ENCODE results near the gene NME2. TPM values are rescaled to one million over a fixed set of nuclear protein-coding genes. Genes with fewer than 3 reads are reported as not detected.
"Not testable (repeated sequence)": the region's sequence is repeated elsewhere in the genome, so short reads cannot be mapped to it uniquely, and the experiment has no call there.

The NME2 gene
- 708 and 735 TPM in 2 replicates for total RNA-seq

DNA sequence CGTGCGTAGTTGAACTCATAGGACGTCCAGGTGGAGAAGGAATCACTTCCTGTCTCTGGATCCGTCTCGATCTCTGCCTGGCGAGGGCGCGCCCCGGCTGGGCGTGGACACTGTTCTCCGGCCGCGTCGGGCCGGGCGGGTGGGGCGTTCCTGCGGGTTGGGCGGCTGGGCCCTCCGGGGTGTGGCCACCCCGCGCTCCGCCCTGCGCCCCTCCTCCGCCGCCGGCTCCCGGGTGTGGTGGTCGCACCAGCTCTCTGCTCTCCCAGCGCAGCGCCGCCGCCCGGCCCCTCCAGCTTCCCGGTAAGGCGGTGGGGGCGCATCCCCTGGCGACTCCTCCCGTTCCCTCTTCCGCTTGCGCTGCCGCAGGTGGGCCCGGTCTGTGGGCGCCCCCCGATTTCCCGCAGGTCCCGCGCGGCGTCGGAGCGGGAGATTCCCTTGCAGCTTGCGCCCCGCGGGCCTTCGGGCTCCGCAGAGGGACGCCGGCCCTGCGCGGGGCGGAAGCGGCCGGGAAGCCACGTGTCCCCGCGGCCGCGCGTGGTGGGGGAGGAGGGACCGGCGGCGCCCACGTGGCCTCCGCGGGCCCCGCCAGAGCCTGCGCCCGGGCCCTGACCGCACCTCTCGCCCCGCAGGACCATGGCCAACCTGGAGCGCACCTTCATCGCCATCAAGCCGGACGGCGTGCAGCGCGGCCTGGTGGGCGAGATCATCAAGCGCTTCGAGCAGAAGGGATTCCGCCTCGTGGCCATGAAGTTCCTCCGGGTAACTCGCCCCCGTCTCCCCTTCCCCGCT lies at the start of gene NME2:
TSS of gene NME2 (plus strand) at position 214 of the 789 bp plus-strand sequence. CDS start at position 634, 420 bp downstream.
- DNase-seq (ENCODE audit: low spot score) = peak; percentile 68
- Mint-ChIP-seq H3K4me1 (ENCODE audit: low read depth) (peaks cover 26% of the 10 kb centered on the region), H3K9me3 (no peaks in the 10 kb centered on the region), H3K4me3 (ENCODE audit: low read depth) (peak within 1 kb of the TSS; percentile 89), H3K36me3 (ENCODE audit: low read depth) (peaks cover 84% of the 10 kb centered on the region), H3K27ac (peak within 1 kb of the TSS; percentile 90), H3K27me3 (ENCODE audit: low read depth) (no peaks in the 10 kb centered on the region)
- intact Hi-C loops (cut with micrococcal nuclease) = loop anchor here (1.0 to 5.0 kb wide), 5 partner anchors 13 to 299 kb away; partner anchors contain the start of genes MBTD1, NME1, SPAG9 and TOB1

DNA sequence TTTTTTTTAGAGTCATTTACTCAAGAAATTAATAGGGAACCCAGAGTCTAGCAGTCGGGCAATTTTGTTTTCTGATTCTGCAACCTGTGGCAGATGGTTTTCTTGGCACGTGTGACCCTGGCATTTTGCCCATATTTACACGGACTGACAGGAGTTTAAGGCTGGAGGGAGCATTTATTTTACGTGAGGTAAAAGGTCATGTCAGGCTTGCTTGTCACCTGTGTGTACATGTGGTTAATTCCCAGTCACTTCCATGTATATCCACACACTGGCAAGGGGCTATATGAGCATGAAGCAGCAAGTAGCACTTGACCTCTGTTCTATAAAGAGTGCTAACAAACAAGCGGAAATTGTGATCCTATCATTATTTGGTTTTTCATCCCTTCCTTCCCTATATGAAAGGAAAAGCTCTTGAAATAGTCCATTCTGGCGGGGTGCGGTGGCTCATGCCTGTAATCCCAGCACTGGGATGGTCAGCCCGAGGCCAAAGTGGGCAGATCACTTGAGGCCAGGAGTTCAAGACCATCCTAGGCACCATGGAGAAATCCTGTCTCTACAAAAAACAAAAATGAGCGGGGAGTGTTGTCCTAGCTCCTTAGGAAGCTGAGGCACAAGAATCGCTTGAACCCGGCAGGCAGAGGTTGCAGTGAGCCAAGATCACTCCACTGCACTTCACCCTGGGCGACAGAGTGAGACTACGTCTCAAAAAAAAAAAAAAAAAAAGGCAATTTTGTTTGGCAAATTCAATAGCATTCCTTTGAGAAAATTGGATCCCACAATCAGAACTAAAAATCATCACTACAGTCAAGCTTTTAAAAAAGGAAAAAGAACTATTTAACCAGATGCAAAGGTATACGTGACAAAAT lies 47.6 kb upstream of the NME2 start:
- intact Hi-C loops (cut with micrococcal nuclease) = no loop called here
- DNase-seq (ENCODE audit: low spot score) = no peak
- H3K27ac Mint-ChIP-seq = peak overlapping the region; percentile 35
- H3K4me3 Mint-ChIP-seq (ENCODE audit: low read depth) = peak overlapping the region; percentile 93
- peaks cover 10% of the 10 kb centered on the region for H3K36me3 Mint-ChIP-seq (ENCODE audit: low read depth)
- no peaks in the 10 kb centered on the region for H3K9me3 Mint-ChIP-seq
- H3K27me3 Mint-ChIP-seq (ENCODE audit: low read depth) = no peaks in the 10 kb centered on the region
- peaks cover 44% of the 10 kb centered on the region for H3K4me1 Mint-ChIP-seq (ENCODE audit: low read depth)

DNA sequence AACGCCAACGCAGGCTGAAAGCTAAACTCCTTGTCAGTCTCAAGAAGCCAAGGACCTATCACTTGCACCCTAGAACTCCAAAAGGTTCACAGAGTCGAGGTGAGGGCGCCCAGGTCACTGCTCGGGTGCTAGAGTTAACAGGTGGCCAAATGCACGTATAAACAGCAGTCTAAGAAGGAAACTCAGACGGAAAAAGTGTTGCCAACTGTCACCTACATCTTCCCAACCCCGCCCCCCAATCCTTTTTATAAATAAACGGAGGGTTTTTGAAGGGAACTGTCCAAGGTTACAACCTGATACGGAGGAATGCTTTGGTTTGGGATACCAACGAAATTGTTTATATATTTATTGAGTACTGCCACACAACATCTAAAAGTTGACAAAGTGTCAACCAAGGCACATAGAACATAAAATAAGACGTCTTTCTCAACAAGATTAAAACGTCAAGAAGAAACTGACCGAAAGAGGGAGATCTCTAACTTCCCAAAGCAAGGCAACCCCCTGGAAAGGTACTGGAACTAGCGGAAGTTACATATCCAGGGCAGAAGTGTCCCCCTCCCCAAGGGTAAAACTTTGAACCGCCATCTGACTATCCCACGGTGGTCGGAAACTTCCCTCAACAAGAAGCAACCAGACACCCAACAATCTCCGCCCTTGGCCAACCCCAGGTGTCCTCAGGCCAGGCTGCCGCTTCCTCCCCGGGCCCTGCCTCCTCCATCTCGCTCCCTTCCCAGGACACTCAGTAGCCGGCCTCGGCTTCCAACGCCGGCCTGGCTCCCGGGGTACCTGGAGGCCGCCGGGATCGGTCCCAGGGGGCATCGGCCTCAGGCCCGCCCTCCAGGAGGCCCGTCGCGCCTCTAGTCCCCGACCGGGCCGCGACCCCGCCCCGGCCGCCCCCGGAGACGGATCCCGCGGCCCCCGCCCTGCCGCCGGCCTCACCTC lies 46.5 kb upstream of the NME2 start:
- Mint-ChIP-seq H3K4me1 (ENCODE audit: low read depth) (peaks cover 44% of the 10 kb centered on the region), H3K9me3 (no peaks in the 10 kb centered on the region)
- intact Hi-C loops (cut with micrococcal nuclease) = loop anchor here (2.0 to 5.0 kb wide), 3 partner anchors 35 to 253 kb away; partner anchors contain the start of genes NME2 and TOB1

DNA sequence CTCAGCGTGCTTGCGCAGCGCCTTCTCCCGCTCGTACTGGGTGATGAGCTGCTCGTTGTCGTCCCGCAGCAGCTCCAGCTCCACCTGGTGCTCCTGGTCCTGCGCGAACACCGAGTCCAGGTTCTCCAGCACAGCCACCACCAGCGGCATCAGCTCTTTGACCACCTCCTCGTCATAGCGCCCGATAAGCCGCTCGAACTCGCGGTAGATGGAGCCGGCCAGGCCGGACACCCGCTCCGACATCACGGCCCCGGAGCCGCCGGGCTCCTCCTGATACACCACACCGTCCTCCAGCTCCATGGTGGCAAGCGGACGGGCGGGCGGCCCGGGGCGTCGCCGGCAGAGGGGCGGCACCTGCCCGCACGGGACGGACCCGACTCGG lies 45.9 kb upstream of the NME2 start:
- peaks cover 10% of the 10 kb centered on the region for H3K36me3 Mint-ChIP-seq (ENCODE audit: low read depth)
- H3K4me3 Mint-ChIP-seq (ENCODE audit: low read depth) = peak overlapping the region; percentile 93
- H3K4me1 Mint-ChIP-seq (ENCODE audit: low read depth) = peaks cover 44% of the 10 kb centered on the region

More for the DNA sequence above, 46.5 kb upstream of the NME2 start:
- peak; percentile 44 for DNase-seq (ENCODE audit: low spot score)
- Mint-ChIP-seq H3K27me3 (ENCODE audit: low read depth) (no peaks in the 10 kb centered on the region), H3K27ac (peak overlapping the region; percentile 96), H3K36me3 (ENCODE audit: low read depth) (peaks cover 10% of the 10 kb centered on the region), H3K4me3 (ENCODE audit: low read depth) (peak overlapping the region; percentile 93)

DNA sequence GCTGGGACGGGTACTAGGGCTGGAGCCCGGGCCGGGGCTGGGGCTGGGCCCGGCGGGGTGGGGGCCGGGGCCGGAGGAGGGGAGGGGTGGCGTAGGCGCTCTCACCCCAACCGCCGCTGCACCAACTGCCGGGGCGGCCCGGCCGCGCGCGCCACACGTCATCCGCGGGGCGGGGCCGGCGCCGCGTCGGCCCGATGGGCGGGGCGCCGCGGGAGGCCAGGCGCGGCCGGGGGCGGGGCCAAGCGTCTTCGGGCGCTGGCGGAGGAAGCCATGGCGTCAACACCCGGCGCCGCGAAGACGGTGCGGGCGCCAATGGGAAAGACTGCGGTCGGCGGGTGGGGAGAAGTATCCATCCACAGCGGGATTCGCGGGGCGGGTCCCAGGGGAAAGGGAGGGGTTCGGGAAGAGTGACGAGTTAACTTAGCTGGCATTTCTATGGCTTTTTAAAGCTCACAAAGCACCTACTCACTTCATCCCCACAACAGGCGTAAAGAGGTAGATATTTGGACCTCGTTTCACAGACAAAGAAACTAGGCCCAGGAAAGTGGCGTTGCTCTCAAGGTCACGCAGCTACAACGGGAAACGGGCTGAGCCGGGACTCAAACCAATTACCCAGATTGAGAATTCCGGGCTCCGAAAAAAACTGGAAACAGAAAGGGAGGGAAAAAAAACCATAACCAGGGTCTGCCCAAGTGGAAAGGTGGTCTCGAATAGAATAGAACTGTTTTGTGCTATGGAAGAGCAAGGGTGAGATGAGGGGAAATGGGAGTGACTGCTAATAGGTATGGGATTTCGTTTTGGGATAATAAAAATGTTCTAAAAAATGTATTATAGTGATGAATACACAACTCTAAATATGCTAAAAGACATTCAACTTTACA lies 45.2 kb upstream of the NME2 start, which contains the start of gene SPAG9:
TSS of gene SPAG9 (minus strand) at position 130 of the 881 bp plus-strand sequence. CDS start 212 bp downstream, outside the sequence.
- Mint-ChIP-seq H3K9me3 (no peaks in the 10 kb centered on the region), H3K36me3 (ENCODE audit: low read depth) (peaks cover 10% of the 10 kb centered on the region), H3K4me3 (ENCODE audit: low read depth) (peak within 1 kb of the TSS; percentile 93), H3K27ac (peak within 1 kb of the TSS; percentile 99), H3K4me1 (ENCODE audit: low read depth) (peaks cover 44% of the 10 kb centered on the region), H3K27me3 (ENCODE audit: low read depth) (no peaks in the 10 kb centered on the region)
- intact Hi-C loops (cut with micrococcal nuclease) = loop anchor here (1.0 to 5.0 kb wide), 6 partner anchors 26 to 254 kb away; partner anchors contain the start of genes MBTD1, NME1, NME2 and TOB1
- DNase-seq (ENCODE audit: low spot score) = peak; percentile 93

More for the DNA sequence above, 45.9 kb upstream of the NME2 start:
- intact Hi-C loops (cut with micrococcal nuclease) = loop anchor here (2.0 to 5.0 kb wide), 3 partner anchors 36 to 254 kb away; partner anchors contain the start of genes NME2 and TOB1
- H3K9me3 Mint-ChIP-seq = no peaks in the 10 kb centered on the region
- no peak for DNase-seq (ENCODE audit: low spot score)
- no peaks in the 10 kb centered on the region for H3K27me3 Mint-ChIP-seq (ENCODE audit: low read depth)
- peak overlapping the region; percentile 96 for H3K27ac Mint-ChIP-seq

DNA sequence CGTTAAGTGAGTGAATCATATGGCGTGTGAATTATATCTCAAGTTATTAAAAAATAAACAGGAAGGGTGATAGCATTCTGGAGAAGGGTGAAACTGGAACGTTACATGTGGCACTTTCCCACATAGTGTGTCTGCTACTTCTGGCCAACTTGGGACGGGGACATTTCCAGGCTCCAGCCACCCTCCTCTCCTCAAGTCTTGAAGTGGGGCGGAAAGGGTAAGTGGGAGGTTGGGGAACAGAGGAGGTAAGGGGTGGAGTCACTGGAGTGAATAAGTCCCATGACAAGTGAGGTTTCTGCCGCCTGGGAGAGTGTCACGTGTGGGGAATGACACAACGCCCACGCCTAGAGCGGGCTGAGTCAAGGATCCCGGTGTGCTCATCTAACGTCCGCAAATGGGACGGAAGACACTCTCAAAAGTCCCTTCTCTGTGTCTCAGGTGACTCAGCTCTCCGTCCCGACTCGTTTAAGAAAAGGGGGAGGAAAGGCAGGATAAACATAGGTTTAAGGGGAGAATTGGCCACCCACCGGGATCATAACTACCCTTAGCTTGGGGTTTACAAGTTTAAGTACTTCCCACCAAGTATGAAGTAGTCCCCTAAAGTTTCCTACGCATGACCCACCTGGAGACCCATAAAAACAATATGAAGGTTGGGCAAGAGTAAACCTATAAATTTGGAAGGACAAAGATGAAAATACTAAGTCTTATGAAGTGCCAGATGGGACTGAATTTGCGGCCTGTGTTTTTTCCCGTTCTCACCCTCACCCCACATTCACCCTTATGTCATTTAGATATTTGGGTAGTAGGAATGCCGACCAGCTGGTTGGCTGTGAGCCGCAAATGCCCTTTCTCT lies 44.4 kb upstream of the NME2 start:
- Mint-ChIP-seq H3K4me1 (ENCODE audit: low read depth) (peaks cover 38% of the 10 kb centered on the region), H3K27me3 (ENCODE audit: low read depth) (no peaks in the 10 kb centered on the region), H3K4me3 (ENCODE audit: low read depth) (peak overlapping the region; percentile 89), H3K27ac (peak overlapping the region; percentile 99), H3K36me3 (ENCODE audit: low read depth) (peaks cover 8% of the 10 kb centered on the region), H3K9me3 (no peaks in the 10 kb centered on the region)
- peak; percentile 60 for DNase-seq (ENCODE audit: low spot score)
- intact Hi-C loops (cut with micrococcal nuclease) = loop anchor here (1.0 to 5.0 kb wide), 6 partner anchors 25 to 255 kb away; partner anchors contain the start of genes MBTD1, NME1, NME2 and TOB1

DNA sequence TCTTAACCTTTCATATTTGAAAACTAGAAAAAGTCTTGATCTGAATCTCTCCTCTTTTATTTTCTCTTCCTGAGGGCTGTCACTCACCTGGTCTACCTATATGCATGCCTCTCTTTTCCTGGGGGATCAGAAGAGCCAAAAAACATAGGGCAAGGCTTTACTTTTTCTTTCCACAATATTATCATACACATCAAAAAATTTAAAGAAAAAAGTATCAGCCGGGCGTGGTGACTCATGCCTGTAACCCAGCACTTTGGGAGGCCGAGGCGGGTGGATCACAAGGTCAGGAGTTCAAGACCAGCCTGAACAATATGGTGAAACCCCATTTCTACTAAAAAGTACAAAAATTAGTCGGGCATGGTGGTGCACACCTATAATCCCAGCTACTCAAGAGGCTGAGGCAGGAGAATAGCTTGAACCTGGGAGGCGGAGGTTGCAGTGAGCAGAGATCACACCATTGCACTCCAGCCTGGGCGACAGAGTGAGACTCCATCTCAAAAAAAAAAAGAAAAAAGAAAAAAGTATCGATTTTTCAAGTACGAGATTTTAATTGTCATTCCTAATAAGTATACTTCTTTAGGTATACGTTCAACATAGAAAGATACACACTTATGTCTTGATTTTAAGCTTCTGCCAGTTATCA lies 43.6 kb upstream of the NME2 start:
- intact Hi-C loops (cut with micrococcal nuclease) = loop anchor here (5.0 kb wide), 1 partner anchor 45 kb away; the partner anchor contains the start of gene NME2
- DNase-seq (ENCODE audit: low spot score); H3K27me3 Mint-ChIP-seq (ENCODE audit: low read depth); H3K4me3 Mint-ChIP-seq (ENCODE audit: low read depth); H3K36me3 Mint-ChIP-seq (ENCODE audit: low read depth); H3K9me3 Mint-ChIP-seq: not testable (repeated sequence)
- peak overlapping the region; percentile 99 for H3K27ac Mint-ChIP-seq
- peaks cover 33% of the 10 kb centered on the region for H3K4me1 Mint-ChIP-seq (ENCODE audit: low read depth)

DNA sequence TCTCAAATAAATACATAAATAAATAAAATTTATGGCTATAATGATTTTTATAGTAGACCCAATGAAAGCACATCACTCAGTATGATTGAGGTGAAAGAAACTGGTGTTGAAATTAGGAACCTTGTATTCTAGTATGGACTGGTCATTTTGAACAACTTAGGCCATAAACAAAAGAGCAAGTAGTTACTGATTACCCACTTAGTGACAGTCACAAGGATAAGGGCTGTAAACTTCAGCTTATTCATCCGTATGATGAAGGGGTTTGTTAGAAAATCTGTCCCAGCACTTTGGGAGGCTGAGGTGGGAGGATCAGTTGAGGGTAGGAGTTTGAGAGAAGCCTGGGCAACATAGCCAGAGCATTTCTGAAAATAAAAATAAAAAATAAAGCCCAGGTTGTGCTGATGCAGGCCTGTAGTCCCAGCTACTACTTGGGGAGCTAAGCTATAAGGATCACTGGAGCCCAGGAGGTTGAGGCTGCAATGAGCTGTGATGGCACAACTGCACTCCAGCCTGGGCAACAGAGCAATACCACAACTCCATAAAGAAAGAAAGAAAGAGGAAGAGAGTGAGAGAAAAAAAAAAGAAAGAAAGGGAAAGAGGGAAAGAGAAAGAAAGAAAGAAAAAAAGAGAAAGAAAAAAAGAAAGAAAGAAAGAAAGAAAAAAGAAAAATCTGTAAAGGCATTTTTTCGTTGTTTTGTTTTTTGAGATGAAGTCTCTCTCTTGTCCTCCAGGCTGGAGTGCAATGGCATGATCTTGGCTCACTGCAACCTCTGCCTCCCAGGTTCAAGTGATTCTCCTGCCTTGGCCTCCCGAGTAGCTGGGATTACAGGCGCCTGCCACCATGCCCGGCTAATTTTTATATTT lies 41.3 kb upstream of the NME2 start:
- Mint-ChIP-seq H3K4me3 (ENCODE audit: low read depth) (no peak overlapping the region), H3K4me1 (ENCODE audit: low read depth) (peaks cover 16% of the 10 kb centered on the region), H3K36me3 (ENCODE audit: low read depth) (no peaks in the 10 kb centered on the region), H3K27ac (no peak overlapping the region), H3K9me3 (no peaks in the 10 kb centered on the region), H3K27me3 (ENCODE audit: low read depth) (no peaks in the 10 kb centered on the region)
- no peak for DNase-seq (ENCODE audit: low spot score)
- intact Hi-C loops (cut with micrococcal nuclease) = loop anchor here (5.0 kb wide), 1 partner anchor 42 kb away; the partner anchor contains the start of gene NME2

DNA sequence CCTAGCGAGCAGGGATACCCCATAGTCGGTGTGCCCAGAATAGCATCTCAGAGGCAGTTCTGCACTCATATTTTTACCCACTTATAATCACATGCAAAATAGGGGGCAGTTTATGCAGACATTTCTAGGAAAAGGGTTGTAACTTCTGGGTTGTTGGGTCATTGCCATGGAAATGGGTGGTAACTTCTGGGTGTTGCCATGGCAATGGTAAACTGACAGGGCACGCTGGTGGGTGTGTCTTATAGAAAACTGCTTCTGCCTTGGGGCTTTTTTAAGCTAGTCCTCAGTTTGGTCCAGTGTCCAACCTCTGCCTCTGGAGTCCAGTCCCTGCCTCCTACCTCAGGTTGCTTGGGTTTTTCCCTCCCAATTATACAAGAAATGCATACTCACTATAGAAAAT lies 38.1 kb upstream of the NME2 start:
- H3K4me1 Mint-ChIP-seq (ENCODE audit: low read depth) = peaks cover 6% of the 10 kb centered on the region
- intact Hi-C loops (cut with micrococcal nuclease) = no loop called here

More for the DNA sequence above, 38.1 kb upstream of the NME2 start:
- no peaks in the 10 kb centered on the region for H3K36me3 Mint-ChIP-seq (ENCODE audit: low read depth)
- H3K27ac Mint-ChIP-seq = no peak overlapping the region
- no peak for DNase-seq (ENCODE audit: low spot score)
- no peak overlapping the region for H3K4me3 Mint-ChIP-seq (ENCODE audit: low read depth)
- H3K27me3 Mint-ChIP-seq (ENCODE audit: low read depth) = no peaks in the 10 kb centered on the region
- H3K9me3 Mint-ChIP-seq = no peaks in the 10 kb centered on the region
